ENCODE results near the gene ARHGAP26. TPM values are rescaled to one million over a fixed set of nuclear protein-coding genes. Genes with fewer than 3 reads are reported as not detected.

Gene ARHGAP26
- total RNA-seq, 4 donors from 2014 or later = 61.0 to 76.7 (median 61.2) TPM

DNA sequence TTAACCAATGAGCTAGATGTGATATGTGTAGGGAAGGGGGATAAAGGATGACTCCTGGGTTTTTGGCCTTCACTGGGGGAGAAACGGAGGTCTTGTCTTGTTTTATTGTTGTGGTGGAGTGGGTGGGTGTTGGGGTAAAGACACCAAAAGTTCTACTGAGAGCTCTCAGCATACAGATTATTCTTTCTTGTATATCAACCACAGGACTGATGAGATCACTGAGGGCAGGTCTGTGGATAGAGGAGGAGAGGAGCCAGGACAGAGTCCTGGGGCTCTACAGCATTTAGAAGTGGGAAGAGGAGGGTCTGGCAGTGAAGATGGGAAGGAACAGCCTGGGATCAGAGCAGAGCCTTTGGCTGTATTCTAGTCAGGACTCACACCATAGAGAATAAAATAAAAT lies 310.8 kb downstream of the ARHGAP26 start:
- TF ChIP-seq, protein P1, sequence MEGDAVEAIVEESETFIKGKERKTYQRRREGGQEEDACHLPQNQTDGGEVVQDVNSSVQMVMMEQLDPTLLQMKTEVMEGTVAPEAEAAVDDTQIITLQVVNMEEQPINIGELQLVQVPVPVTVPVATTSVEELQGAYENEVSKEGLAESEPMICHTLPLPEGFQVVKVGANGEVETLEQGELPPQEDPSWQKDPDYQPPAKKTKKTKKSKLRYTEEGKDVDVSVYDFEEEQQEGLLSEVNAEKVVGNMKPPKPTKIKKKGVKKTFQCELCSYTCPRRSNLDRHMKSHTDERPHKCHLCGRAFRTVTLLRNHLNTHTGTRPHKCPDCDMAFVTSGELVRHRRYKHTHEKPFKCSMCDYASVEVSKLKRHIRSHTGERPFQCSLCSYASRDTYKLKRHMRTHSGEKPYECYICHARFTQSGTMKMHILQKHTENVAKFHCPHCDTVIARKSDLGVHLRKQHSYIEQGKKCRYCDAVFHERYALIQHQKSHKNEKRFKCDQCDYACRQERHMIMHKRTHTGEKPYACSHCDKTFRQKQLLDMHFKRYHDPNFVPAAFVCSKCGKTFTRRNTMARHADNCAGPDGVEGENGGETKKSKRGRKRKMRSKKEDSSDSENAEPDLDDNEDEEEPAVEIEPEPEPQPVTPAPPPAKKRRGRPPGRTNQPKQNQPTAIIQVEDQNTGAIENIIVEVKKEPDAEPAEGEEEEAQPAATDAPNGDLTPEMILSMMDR (IDR thresholded peaks at IDR 0.05) = no peak
- TF ChIP-seq POLR2A (IDR thresholded peaks at IDR 0.05) (no peak), POLR2AphosphoS5 (IDR thresholded peaks at IDR 0.05) (no peak), EP300 (IDR thresholded peaks at IDR 0.05; ENCODE audit: low read depth) (no peak)
- Histone ChIP-seq H3K9me3 (no peaks in the 10 kb centered on the region), H3K36me3 (no peaks in the 10 kb centered on the region), H3K4me1 (peaks cover 0 to 34% (median 24%) of the 10 kb centered on the region in 4 donors), H3K27ac (no peak overlapping the region), H3K4me3 (no peak overlapping the region), H3K27me3 (no peaks in the 10 kb centered on the region)
- DNase-seq = no peak
- in situ Hi-C loops (cut with MboI; ENCODE audit: low pct_ligation_motif_present in 1 of 4, low pct_unique_long_range_greater_than_20kb in 1 of 4, low sequenced_read_pairs in 3 of 4) = no loop called here
- intact Hi-C loops (cut with DNase I; ENCODE audit: low total_unique reads) = no loop called here
- 87 to 100% methylated on average over 1 of the region's 1 CpG for WGBS, 2 donors (ENCODE audit: low coverage in 1 of 2)

DNA sequence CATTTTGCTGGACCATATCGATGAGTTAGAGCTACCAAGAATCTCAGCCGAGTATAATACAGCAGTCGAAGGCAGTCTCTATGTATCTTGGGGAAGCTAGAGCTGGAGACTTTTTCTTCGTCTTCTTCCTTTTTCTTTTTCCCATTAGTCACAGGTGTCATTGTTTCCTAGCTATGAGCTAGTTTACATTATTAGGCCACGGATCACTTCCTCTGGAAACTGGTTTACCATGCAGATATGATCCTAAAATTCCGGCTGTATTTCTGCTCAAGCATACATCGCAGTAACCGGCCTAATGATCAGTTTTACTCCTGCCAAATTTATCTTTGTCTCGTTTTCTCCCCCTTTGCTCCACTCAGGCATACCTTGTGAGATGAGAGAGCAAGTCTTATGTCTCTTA lies 312.8 kb downstream of the ARHGAP26 start:
- Histone ChIP-seq H3K27me3 (no peaks in the 10 kb centered on the region), H3K4me3 (no peak overlapping the region), H3K9me3 (no peaks in the 10 kb centered on the region), H3K27ac (no peak overlapping the region), H3K4me1 (peaks cover 4 to 42% (median 33%) of the 10 kb centered on the region in 4 donors), H3K36me3 (no peaks in the 10 kb centered on the region)
- in situ Hi-C loops (cut with MboI; ENCODE audit: low pct_ligation_motif_present in 1 of 4, low pct_unique_long_range_greater_than_20kb in 1 of 4, low sequenced_read_pairs in 3 of 4) = no loop called here
- WGBS, 2 donors (ENCODE audit: low coverage in 1 of 2) = 87% methylated on average over 9 of the region's 9 CpGs
- intact Hi-C loops (cut with DNase I; ENCODE audit: low total_unique reads) = no loop called here
- DNase-seq = no peak
- TF ChIP-seq POLR2AphosphoS5 (IDR thresholded peaks at IDR 0.05) = no peak

GRCh38 chr5:143084407-143084806 lies 314.2 kb downstream of the ARHGAP26 start:
- Histone ChIP-seq H3K36me3 (no peaks in the 10 kb centered on the region), H3K9me3 (no peaks in the 10 kb centered on the region), H3K27ac (peak overlapping the region in 3 of 4 donors; percentile 23 to 66 (median 54)), H3K4me1 (peaks cover 4 to 42% (median 31%) of the 10 kb centered on the region in 4 donors), H3K4me3 (no peak overlapping the region), H3K27me3 (no peaks in the 10 kb centered on the region)
- in situ Hi-C loops (cut with MboI; ENCODE audit: low pct_ligation_motif_present in 1 of 4, low pct_unique_long_range_greater_than_20kb in 1 of 4, low sequenced_read_pairs in 3 of 4) = no loop called here
- DNase-seq = peak; percentile 62
- 55 to 58% methylated on average over 7 to 9 of the region's 9 CpGs for WGBS, 2 donors (ENCODE audit: low coverage in 1 of 2)
- intact Hi-C loops (cut with DNase I; ENCODE audit: low total_unique reads) = no loop called here
- TF ChIP-seq POLR2AphosphoS5 (IDR thresholded peaks at IDR 0.05) = peak in 1 of 3 donors; percentile 10
- no peak for TF ChIP-seq EP300 (IDR thresholded peaks at IDR 0.05; ENCODE audit: low read depth)
- no peak for TF ChIP-seq POLR2A (IDR thresholded peaks at IDR 0.05)

DNA sequence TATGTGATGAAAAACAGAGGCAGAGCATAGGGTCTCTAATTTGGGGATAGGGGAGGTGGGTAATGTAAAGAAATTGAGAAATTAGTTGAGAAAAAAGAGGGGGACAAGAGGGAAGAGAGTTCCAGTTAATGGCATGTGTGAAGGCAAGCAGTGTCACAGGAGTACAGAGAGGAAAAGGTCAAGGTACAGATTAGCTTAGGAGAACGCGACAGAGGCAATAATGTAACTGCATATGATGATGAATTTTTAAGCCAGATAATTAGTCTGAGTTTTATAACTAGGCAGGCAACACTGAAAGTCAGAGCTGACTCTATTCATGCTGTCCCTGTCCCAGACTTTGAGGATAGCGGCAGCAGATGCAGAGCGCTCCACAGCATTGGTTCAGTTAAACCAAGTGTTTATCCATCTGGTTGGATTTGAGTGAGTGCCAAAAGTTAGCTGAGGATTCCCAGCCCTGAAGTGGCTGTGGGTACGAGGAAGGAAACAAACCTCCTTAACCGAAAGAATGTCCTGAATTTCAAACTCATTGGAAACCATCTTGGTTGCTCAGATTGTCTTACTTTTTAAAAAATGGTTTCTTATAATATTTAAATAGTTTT lies 315.2 kb downstream of the ARHGAP26 start:
- Histone ChIP-seq H3K27me3 (no peaks in the 10 kb centered on the region), H3K27ac (peak overlapping the region in 3 of 4 donors; percentile 23 to 66 (median 34)), H3K9me3 (no peaks in the 10 kb centered on the region), H3K4me3 (no peak overlapping the region), H3K4me1 (peaks cover 4 to 42% (median 31%) of the 10 kb centered on the region in 4 donors), H3K36me3 (no peaks in the 10 kb centered on the region)
- TF ChIP-seq, protein P1 (IDR thresholded peaks at IDR 0.05) = no peak
- no peak for TF ChIP-seq EP300 (IDR thresholded peaks at IDR 0.05; ENCODE audit: low read depth)
- TF ChIP-seq POLR2A (IDR thresholded peaks at IDR 0.05) = no peak
- TF ChIP-seq POLR2AphosphoS5 (IDR thresholded peaks at IDR 0.05) = no peak
- in situ Hi-C loops (cut with MboI; ENCODE audit: low pct_ligation_motif_present in 1 of 4, low pct_unique_long_range_greater_than_20kb in 1 of 4, low sequenced_read_pairs in 3 of 4) (no loop called here), intact Hi-C loops (cut with DNase I; ENCODE audit: low total_unique reads) (no loop called here)
- WGBS, 2 donors (ENCODE audit: low coverage in 1 of 2) = 58% methylated on average over 6 of the region's 6 CpGs
- no peak for DNase-seq

- in situ Hi-C loops (cut with MboI; ENCODE audit: low pct_ligation_motif_present in 1 of 4, low pct_unique_long_range_greater_than_20kb in 1 of 4, low sequenced_read_pairs in 3 of 4) (no loop called here), intact Hi-C loops (cut with DNase I; ENCODE audit: low total_unique reads) (no loop called here)
- 84 to 100% methylated on average over 1 of the region's 1 CpG for WGBS, 2 donors (ENCODE audit: low coverage in 1 of 2)
Observed at GRCh38 chr5:143086546-143086907, 316.4 kb downstream of the ARHGAP26 start.

More at GRCh38 chr5:143086546-143086907, 316.4 kb downstream of the ARHGAP26 start:
- no peaks in the 10 kb centered on the region for H3K36me3 ChIP-seq
- peaks cover 4 to 42% (median 29%) of the 10 kb centered on the region in 4 donors for H3K4me1 ChIP-seq
- no peak overlapping the region for H3K27ac ChIP-seq
- H3K9me3 ChIP-seq = no peaks in the 10 kb centered on the region
- no peak for DNase-seq
- TF ChIP-seq POLR2AphosphoS5 (IDR thresholded peaks at IDR 0.05) = no peak
- H3K27me3 ChIP-seq = no peaks in the 10 kb centered on the region
- H3K4me3 ChIP-seq = no peak overlapping the region
